CD4-positive, alpha-beta T cell treated with Interferon alpha-2 for 1 hour (primary cell): ENCODE data around the gene CLTCL1.

ENCODE experiments used
- DNase-seq, 2 donors: peaks; one replicate each; pipeline ENCODE4 v3.0.0-alpha.2; 2020 to 2022

CLTCL1 gene

GRCh38 chr22:19149047-19149883 is 142.3 kb downstream of the CLTCL1 start:
- peak in 1 of 2 donors; percentile 46 for DNase-seq

GRCh38 chr22:19148417-19149046 is 143.0 kb downstream of the CLTCL1 start:
- DNase-seq = no peak

GRCh38 chr22:19147195-19147780 is 144.2 kb downstream of the CLTCL1 start:
- DNase-seq = no peak

GRCh38 chr22:19146215-19146968 is 145.1 kb downstream of the CLTCL1 start:
- DNase-seq = no peak

- peak; percentile 47 to 59 for DNase-seq
These were observed 147.5 kb downstream of the CLTCL1 start for GRCh38 chr22:19143967-19144400.

- no peak for DNase-seq
These were observed 148.3 kb downstream of the CLTCL1 start for GRCh38 chr22:19143212-19143611.

GRCh38 chr22:19142394-19142793 is 149.1 kb downstream of the CLTCL1 start:
- no peak for DNase-seq

GRCh38 chr22:19139974-19140373 is 151.5 kb downstream of the CLTCL1 start:
- DNase-seq = no peak

GRCh38 chr22:19139001-19139356 is 152.5 kb downstream of the CLTCL1 start:
- DNase-seq = no peak

- DNase-seq = no peak
These were observed 153.1 kb downstream of the CLTCL1 start for GRCh38 chr22:19138217-19139000.

GRCh38 chr22:19137384-19138216 is 153.9 kb downstream of the CLTCL1 start:
- no peak for DNase-seq

- DNase-seq = no peak
These were observed 154.6 kb downstream of the CLTCL1 start for GRCh38 chr22:19136915-19137314.

GRCh38 chr22:19134874-19135273 is 156.6 kb downstream of the CLTCL1 start:
- no peak for DNase-seq

GRCh38 chr22:19134176-19134831 is 157.2 kb downstream of the CLTCL1 start:
- no peak for DNase-seq

- DNase-seq = no peak
These were observed 158.0 kb downstream of the CLTCL1 start for GRCh38 chr22:19133561-19133960.

- DNase-seq = no peak
These were observed 158.7 kb downstream of the CLTCL1 start for GRCh38 chr22:19132693-19133400.

- no peak for DNase-seq
These were observed 159.4 kb downstream of the CLTCL1 start for GRCh38 chr22:19132153-19132552.

GRCh38 chr22:19131685-19132015 is 159.9 kb downstream of the CLTCL1 start:
- no peak for DNase-seq

GRCh38 chr22:19130959-19131684 is 160.4 kb downstream of the CLTCL1 start, which contains the start of gene TSSK2:
Gene TSSK2 (plus strand): TSS chr22:19131308. CDS start chr22:19131400, 92 bp downstream.
- DNase-seq = no peak

- no peak for DNase-seq
These were observed 161.6 kb downstream of the CLTCL1 start for GRCh38 chr22:19129871-19130270.
